Activated T-helper 1 cell treated with Interleukin-2 at 50 U/mL for 16 hours (primary cell): ENCODE measurements around the gene C3orf22.

ENCODE experiments used
- DNase-seq: peaks from one replicate; pipeline ENCODE4 v3.0.0-alpha.2; 2020; ENCODE audit warnings: low read depth

C3orf22 gene

GRCh38 chr3:126556637-126557414 lies 1.9 kb downstream of the C3orf22 start:
- DNase-seq, result no peak

GRCh38 chr3:126555795-126556636 lies 2.7 kb downstream of the C3orf22 start:
- DNase-seq, result no peak

GRCh38 chr3:126554560-126555525 lies 3.9 kb downstream of the C3orf22 start:
- no peak for DNase-seq

- DNase-seq, result no peak
Observed at GRCh38 chr3:126553284-126554084, 5.2 kb downstream of the C3orf22 start.

- no peak for DNase-seq
Observed at GRCh38 chr3:126552688-126553283, 5.9 kb downstream of the C3orf22 start.

- no peak for DNase-seq
Observed at GRCh38 chr3:126551839-126552687, 6.7 kb downstream of the C3orf22 start.

- DNase-seq, result no peak
Observed at GRCh38 chr3:126551121-126551838, 7.5 kb downstream of the C3orf22 start.

- DNase-seq, result no peak
Observed at GRCh38 chr3:126550488-126551051, 8.2 kb downstream of the C3orf22 start.

- DNase-seq, result no peak
Observed at GRCh38 chr3:126549861-126550487, 8.8 kb downstream of the C3orf22 start.

- no peak for DNase-seq
Observed at GRCh38 chr3:126548556-126549466, 9.9 kb downstream of the C3orf22 start.

- DNase-seq, result no peak
Observed at GRCh38 chr3:126547721-126548120, 11.0 kb downstream of the C3orf22 start.

- no peak for DNase-seq
Observed at GRCh38 chr3:126546549-126547239, 12.0 kb downstream of the C3orf22 start.

GRCh38 chr3:126546013-126546412 lies 12.7 kb downstream of the C3orf22 start:
- no peak for DNase-seq

- no peak for DNase-seq
Observed at GRCh38 chr3:126545544-126545943, 13.2 kb downstream of the C3orf22 start.

GRCh38 chr3:126544596-126545281 lies 14.0 kb downstream of the C3orf22 start:
- no peak for DNase-seq

- DNase-seq, result no peak
Observed at GRCh38 chr3:126543457-126544061, 15.2 kb downstream of the C3orf22 start.
